ENCODE measurements around the gene NOL7.

DNA sequence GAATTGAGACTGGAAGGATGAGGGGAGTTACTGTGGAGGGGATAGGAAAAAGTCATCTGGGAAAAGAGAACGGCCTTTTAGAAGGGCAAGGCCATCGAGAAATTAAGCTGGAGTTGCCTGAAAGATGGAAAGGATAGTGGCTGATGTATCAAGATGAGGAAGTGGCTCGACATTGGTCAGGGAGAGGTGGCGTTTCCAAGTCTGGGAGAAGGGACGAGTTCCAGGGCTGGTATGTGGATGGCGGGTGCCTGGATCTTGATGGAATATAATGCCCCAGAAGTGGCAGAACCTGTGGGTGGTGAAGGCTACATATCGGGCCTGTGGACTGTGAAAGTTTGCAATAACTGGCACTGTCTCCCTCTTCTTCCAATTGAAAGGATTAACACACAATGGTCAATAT lies 42.9 kb upstream of the NOL7 start:
- TF ChIP-seq, protein P1, sequence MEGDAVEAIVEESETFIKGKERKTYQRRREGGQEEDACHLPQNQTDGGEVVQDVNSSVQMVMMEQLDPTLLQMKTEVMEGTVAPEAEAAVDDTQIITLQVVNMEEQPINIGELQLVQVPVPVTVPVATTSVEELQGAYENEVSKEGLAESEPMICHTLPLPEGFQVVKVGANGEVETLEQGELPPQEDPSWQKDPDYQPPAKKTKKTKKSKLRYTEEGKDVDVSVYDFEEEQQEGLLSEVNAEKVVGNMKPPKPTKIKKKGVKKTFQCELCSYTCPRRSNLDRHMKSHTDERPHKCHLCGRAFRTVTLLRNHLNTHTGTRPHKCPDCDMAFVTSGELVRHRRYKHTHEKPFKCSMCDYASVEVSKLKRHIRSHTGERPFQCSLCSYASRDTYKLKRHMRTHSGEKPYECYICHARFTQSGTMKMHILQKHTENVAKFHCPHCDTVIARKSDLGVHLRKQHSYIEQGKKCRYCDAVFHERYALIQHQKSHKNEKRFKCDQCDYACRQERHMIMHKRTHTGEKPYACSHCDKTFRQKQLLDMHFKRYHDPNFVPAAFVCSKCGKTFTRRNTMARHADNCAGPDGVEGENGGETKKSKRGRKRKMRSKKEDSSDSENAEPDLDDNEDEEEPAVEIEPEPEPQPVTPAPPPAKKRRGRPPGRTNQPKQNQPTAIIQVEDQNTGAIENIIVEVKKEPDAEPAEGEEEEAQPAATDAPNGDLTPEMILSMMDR (conservative IDR thresholded peaks at IDR 0.05; ENCODE audit: low read depth, low read length): no peak
- TF ChIP-seq RFX5 (IDR thresholded peaks at IDR 0.05; ENCODE audit: low read depth, low read length) (no peak), POLR2A (IDR thresholded peaks at IDR 0.05; ENCODE audit: low read depth, low read length) (no peak), ELK1 (IDR thresholded peaks at IDR 0.05; ENCODE audit: borderline replicate concordance, low read depth, low read length) (no peak), RAD21 (IDR thresholded peaks at IDR 0.05; ENCODE audit: low read length) (no peak), SMC3 (IDR thresholded peaks at IDR 0.05; ENCODE audit: low read depth, low read length) (no peak), USF2 (IDR thresholded peaks at IDR 0.05; ENCODE audit: low read depth, low read length) (no peak), MXI1 (IDR thresholded peaks at IDR 0.05; ENCODE audit: borderline replicate concordance, low read depth, low read length) (no peak), NFE2L2 (IDR thresholded peaks at IDR 0.05; ENCODE audit: low read depth, low read length) (no peak), CEBPB (IDR thresholded peaks at IDR 0.05; ENCODE audit: low read depth, low read length) (no peak)

Measured in IMR-90 (cell line).